GM13977 (cell line): ENCODE measurements around the gene CD2AP.

Experiments used
- DNase-seq: peaks from one replicate; pipeline ENCODE4 v3.0.0; 2012; ENCODE audit warnings: low spot score
- CTCF ChIP-seq: IDR thresholded peaks from 2 replicates; pipeline ENCODE4 v1.5.1; 2012; ENCODE audit warnings: mild to moderate bottlenecking, control low read depth; ENCODE audit not compliant: insufficient read depth; ENCODE audit errors: extremely low read depth, missing control alignments
- in situ Hi-C: fragments of 300-500 bp; cut with MboI; formaldehyde crosslinking; loops from one replicate; pipeline ENCODE4 v1.12.0; 2022; ENCODE audit warnings: low sequenced_read_pairs, low pct_unique_long_range_greater_than_20kb, mixed read lengths, inconsistent platforms; ENCODE audit not compliant: unreplicated experiment

CD2AP gene

GRCh38 chr6:47457370-47457769 lies 20.2 kb upstream of the CD2AP start:
- TF ChIP-seq CTCF = no peak
- in situ Hi-C loops = no loop called here
- DNase-seq = no peak

GRCh38 chr6:47464052-47464451 lies 13.5 kb upstream of the CD2AP start:
- DNase-seq = no peak
- in situ Hi-C loops = no loop called here

GRCh38 chr6:47465117-47465516 lies 12.5 kb upstream of the CD2AP start:
- TF ChIP-seq CTCF = no peak
- in situ Hi-C loops = no loop called here

More at GRCh38 chr6:47464052-47464451, 13.5 kb upstream of the CD2AP start:
- TF ChIP-seq CTCF = no peak

GRCh38 chr6:47471911-47472310 lies 5.7 kb upstream of the CD2AP start:
- in situ Hi-C loops = no loop called here
- TF ChIP-seq CTCF = no peak
- DNase-seq = no peak

More at GRCh38 chr6:47465117-47465516, 12.5 kb upstream of the CD2AP start:
- no peak for DNase-seq

GRCh38 chr6:47473791-47474346 lies 3.7 kb upstream of the CD2AP start:
- in situ Hi-C loops = no loop called here
- TF ChIP-seq CTCF = no peak
- DNase-seq = no peak

GRCh38 chr6:47475319-47475816 lies 2.2 kb upstream of the CD2AP start:
- in situ Hi-C loops = no loop called here
- no peak for DNase-seq
- TF ChIP-seq CTCF = no peak
